Fibroblast of lung (primary cell): ENCODE results near the gene PRKACB.

Source experiments
- CTCF ChIP-seq, 2 donors: IDR thresholded peaks in 1 of 2; conservative IDR thresholded peaks in 1 of 2; 1 replicate in 1 of 2; 2 replicates in 1 of 2; pipeline ENCODE4 v1.5.1; 2011 to 2012; ENCODE audit warnings: low read length in 2 of 2, control low read depth in 1 of 2, inconsistent platforms in 1 of 2, low read depth in 1 of 2, mild to moderate bottlenecking in 1 of 2
- EZH2 ChIP-seq: IDR thresholded peaks from 2 replicates; pipeline ENCODE4 v1.5.1; 2012; ENCODE audit warnings: low read length, control low read depth, mild to moderate bottlenecking; ENCODE audit errors: missing control alignments

- TF ChIP-seq CTCF (conservative IDR thresholded peaks at IDR 0.05 in 1 of 2, IDR thresholded peaks at IDR 0.05 in 1 of 2; ENCODE audit: low read depth in 1 of 2, low read length in 2 of 2) (no peak), EZH2 (no peak)
Measured at GRCh38 chr1:84101204-84101603, 42.9 kb upstream of the PRKACB start.
